ENCODE measurements around the gene TTLL7.
A peak's percentile ranks its signal among the peaks of the same experiment; 100 is the strongest.

Gene TTLL7

DNA sequence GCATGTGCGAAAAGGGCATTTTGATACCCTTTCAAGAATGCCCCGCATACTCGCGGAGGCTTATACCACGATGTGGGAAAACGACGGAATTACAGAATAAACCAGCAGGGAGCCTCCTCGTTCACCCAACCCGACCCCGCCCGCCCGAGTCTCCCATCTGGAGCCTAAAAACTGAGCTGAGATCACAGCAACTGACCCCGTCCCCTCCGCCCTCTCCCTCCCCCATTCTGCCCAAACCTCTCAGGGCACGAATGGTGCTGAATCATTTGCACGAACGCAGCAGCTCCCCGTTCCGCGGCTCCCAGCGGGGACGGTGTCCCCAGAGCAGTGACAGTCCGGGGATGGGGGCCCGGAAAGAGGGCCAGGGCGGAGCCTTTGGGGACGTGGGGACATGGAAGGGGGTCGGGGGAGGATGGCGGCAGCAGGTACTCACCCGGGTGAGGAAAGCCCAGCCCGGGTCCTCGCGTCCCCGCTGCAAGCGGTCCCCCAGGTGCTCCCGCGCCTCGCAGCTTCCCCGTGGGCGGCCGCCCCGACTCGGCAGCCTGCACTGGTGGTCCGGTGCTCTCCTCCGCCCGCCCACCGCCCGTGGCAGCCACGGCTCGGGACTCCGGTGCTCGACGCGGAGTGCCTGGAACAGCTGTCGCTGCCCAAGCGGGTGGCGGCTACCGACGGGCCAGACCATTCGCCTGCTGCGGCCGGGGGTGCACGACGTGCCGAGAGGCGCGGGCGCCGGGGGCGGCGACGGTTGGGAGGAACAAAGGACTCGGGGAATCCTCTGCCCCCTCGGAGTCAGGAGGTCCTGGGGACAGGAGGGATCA, at the start of gene TTLL7:
TSS of gene TTLL7 (minus strand) at position 635 of the 818 bp plus-strand sequence. CDS start 46,921 bp downstream, outside the sequence.
- peak; percentile 92 for DNase-seq (ENCODE audit: low spot score)

DNA sequence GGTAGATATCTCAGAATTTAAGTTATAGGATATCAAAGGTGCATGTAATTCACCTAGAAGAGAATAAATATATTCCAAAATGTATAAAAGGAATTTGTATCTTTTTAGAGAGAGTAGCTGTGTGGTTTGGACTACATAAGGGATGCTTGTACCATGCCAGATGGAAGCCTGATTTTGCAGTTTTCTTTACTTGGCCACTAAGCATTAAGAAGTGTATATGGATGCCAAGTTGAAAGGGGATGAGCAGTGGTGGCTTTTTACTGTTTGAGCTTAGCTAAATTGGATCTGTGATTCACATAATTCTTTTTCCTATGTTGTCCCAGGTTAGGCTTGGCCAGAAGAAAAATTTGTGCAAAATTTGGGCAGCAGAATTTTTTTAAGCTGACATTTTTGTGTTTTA, 43.5 kb upstream of the TTLL7 start:
- DNase-seq (ENCODE audit: low spot score): no peak

- DNase-seq (ENCODE audit: low spot score): no peak
Observed at GRCh38 chr1:84037758-84038611, 39.1 kb upstream of the TTLL7 start.

- no peak for DNase-seq (ENCODE audit: low spot score)
Observed at GRCh38 chr1:84031802-84032327, 32.9 kb upstream of the TTLL7 start.

- no peak for DNase-seq (ENCODE audit: low spot score)
Observed at GRCh38 chr1:84027368-84027767, 28.4 kb upstream of the TTLL7 start.

- no peak for DNase-seq (ENCODE audit: low spot score)
Observed at GRCh38 chr1:84025966-84026365, 27.0 kb upstream of the TTLL7 start.

- no peak for DNase-seq (ENCODE audit: low spot score)
Observed at GRCh38 chr1:84021822-84022221, 22.9 kb upstream of the TTLL7 start.

DNA sequence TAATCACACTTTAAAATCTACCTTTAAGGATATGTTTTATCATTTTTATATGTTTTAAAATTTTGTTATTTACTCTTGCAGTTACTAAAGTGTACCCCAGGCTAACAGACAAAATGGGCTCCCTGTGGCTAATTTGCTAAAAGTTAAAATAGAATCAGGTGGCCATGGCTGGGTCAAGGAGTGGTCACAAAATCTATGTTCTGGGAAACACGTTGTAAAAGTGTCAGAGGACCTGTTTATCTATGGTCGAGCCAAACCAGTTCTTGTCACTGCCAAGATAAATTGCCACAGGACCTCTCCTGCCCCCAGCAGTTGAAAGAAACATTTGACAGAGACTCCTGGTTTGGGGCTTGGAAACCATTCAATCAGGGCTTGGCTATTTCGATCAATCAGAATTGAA, 21.2 kb upstream of the TTLL7 start:
- no peak for DNase-seq (ENCODE audit: low spot score)

GRCh38 chr1:84019217-84019616, 20.3 kb upstream of the TTLL7 start:
- DNase-seq (ENCODE audit: low spot score): no peak

- no peak for DNase-seq (ENCODE audit: low spot score)
Observed at GRCh38 chr1:84013708-84014107, 14.8 kb upstream of the TTLL7 start.

DNA sequence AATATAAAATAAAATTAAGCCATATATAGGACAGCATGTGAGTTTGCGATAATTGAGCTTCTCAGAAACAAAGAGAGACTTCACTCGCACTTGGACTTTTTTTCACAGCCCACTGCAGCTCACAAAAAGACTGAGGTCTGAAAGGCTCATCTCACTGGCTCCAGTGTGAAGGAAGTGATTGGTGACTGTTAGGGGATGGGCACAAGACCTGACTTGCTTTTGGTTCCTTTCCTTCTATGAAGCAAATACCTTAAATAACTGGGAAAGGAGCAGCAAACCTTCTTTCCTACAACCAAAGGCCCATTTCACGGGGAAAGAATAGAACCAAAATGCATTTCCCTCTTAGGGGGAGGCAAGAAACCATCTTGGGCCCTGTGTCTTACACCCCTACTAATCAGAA, 13.1 kb upstream of the TTLL7 start:
- DNase-seq (ENCODE audit: low spot score): no peak

- DNase-seq (ENCODE audit: low spot score): no peak
Observed at GRCh38 chr1:84010136-84010535, 11.2 kb upstream of the TTLL7 start.

DNA sequence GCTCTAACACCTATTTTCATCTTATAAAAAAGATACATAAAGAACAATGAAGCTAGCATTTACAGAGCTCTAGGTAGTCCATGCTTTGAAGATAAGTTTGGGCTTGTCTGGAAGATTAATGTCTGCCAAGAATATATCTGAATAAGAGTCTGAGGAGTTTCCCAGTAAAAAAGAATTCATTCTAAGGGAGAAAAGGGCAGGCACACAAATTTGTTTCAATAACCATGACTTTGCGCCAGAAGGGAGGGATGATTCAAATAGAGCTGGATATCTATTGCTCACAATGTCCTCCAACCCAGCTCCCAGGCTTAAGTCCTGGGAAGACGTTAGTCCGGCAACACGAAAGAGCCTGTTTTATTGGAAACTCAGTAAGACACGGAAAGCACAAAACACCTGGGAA, 9.7 kb upstream of the TTLL7 start:
- DNase-seq (ENCODE audit: low spot score): no peak

- DNase-seq (ENCODE audit: low spot score): no peak
Observed at GRCh38 chr1:84006591-84006990, 7.7 kb upstream of the TTLL7 start.

- DNase-seq (ENCODE audit: low spot score): no peak
Observed at GRCh38 chr1:84001501-84001900, 2.6 kb upstream of the TTLL7 start.

DNA sequence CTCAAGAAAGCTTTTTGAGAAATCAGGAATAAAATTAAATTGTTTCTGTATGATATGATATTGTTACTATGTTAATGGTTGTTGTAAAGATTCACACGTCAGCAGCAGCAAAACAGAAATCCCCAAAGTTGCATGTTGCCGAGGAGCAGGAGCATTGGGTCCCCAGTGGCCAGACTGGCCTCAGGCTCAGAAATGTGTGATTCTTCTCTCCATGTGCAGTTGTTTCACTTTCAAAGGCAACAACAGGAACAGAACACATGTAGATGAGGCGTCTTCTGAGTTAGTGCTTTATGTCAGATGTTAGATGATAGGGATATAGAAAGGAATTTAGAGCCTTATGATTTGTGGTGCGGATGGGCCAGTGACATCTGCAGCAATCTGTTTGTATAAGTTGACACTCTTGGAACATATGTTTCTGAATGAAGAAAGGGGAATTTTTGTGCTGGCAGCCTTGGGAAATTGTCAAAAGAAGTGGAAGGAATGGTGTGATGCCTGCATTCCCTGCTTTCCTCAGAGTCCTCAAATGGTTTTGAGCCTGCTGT, 2.1 kb upstream of the TTLL7 start:
- DNase-seq (ENCODE audit: low spot score): no peak

DNA sequence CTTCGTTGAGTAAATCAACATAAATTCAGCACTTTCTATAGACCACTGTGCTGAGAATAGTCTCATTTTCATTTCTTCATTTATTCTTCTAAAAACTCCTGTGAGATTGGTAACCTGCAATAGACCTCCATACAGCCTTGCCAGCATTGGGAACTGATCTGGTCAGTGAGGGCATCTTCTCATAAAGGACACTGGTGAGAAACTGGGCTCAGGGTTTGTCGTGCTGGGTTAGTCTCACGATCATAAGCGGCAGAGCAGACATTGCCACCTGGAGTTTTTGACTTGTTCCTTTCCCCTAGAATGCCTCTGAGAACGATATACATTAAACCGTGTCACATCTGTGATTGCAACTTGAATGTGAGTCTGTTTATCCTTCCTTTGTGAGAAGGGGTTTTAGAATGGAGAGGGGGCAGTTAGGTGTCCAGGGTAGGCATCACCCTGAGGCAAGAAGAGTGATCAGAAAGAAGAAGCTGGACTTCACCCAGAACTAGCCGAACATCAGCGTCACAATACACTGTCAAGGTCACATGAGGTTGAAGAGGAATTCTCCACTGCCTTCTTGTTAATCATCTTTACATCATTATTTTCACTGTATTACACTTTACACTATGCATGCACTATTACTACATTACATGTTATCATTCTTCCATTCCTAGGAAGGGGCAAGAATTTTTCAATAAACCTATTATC, 1.4 kb upstream of the TTLL7 start:
- DNase-seq (ENCODE audit: low spot score): no peak

DNA sequence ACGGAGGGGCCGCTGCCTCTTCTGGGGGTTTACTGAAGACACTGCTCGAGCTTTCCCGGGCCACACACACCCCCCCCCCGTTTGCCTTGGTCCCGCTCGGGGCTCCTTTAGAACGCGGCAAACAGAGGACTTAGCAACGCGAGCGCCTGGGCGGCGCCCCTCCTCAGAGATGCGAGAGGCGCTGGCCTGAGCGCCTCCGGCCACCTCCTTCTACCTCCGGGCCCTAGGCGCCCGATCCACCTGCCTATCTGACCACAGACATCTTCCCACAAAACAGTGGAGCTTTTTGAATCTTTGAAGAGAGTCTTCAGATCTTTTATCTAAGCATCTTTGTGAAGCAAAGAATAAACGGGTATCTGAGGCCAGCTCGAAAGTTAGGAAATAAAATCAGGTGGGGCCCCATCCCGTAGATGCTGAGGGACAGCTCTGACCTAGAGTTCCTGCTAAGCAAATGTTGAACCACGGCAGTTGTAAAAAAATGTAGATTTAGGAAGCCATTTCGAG, 436 bp upstream of the TTLL7 start:
- peak; percentile 91 for DNase-seq (ENCODE audit: low spot score)

DNA sequence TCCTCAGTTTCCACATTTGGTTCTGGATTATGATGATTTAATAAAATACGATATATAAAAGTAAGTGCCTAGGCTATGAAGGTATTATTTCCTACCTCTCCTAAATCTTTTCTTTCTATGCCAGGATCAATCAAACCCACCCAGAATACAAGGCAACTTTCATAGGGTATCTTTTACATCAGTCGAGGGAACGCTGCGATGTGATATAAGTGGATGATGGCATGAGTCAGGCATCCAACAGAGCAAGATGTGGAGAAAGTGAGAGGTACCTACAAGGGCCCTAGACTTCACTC, 781 bp downstream of the TTLL7 start:
- no peak for DNase-seq (ENCODE audit: low spot score)

DNA sequence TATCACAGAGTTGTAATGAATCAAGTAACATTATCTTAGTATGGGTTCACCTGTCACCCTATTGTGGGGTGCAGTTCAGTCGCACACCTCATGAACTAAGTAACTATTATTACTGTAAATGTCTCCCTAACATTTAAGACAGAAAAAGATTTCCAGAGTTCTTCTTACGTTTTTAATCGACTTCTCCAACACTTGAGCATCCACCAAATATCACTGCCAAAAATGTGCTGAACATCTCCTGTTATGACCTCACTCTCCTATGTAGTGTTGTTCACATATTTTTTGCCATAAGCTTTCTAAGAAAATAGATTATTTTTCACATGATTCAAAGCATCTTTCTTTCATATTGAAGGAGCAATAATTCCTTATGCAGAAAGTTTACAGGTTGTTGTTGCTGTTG, 1.3 kb downstream of the TTLL7 start:
- no peak for DNase-seq (ENCODE audit: low spot score)

DNA sequence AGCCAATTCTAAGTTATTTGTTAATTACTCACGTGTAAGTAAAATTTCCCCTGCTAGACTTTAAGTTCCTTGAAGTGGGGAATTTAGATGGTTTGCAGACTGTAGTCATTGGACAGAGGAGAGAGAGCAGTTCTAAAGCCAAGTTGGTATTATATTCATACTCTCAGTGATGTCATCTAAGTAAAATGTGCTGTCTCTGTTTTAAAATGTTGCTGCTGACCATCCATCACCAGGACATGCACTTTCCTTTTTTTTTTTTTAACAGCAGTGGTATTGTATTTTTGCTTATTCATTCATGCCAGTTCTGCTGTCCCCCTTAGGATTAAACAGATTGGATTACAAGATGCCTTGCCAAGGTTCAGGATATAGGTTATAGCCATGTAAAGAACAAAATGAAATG, 2.3 kb downstream of the TTLL7 start:
- DNase-seq (ENCODE audit: low spot score): no peak

DNA sequence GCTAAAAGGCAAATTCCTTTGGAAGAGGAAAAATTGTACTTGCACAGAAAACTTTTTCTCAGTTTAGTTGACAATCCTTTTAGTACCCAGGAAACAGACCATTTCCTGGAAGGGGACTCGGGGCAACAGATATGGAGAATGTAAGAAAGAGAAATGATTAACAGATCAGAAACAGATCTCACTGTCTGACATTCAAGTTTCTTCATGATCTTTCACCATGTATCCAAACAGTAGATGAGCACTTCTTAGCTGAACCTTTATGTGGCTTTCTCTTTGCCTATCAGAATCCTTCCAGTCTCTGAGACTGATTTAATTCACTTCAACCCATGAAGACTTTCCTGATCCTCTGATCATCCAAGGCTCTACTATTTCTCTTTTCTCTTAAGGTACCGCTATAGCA, 2.7 kb downstream of the TTLL7 start:
- no peak for DNase-seq (ENCODE audit: low spot score)
